GM19239 (cell line): ENCODE data around the gene KCNB1.

ENCODE experiments used
- DNase-seq: peaks from one replicate; pipeline ENCODE4 v3.0.0; 2011; ENCODE audit warnings: low spot score; ENCODE audit not compliant: insufficient read length
- FAIRE-seq: peaks from 2 replicates; lab custom pipeline; 2011; peaks lifted over from hg19 to GRCh38; lab: Jason Lieb, UNC

Gene KCNB1

GRCh38 chr20:49475292-49476015 lies 7.0 kb downstream of the KCNB1 start:
- FAIRE-seq: no peak

GRCh38 chr20:49471397-49471796 lies 11.1 kb downstream of the KCNB1 start:
- no peak for DNase-seq
- FAIRE-seq: no peak

More at GRCh38 chr20:49475292-49476015, 7.0 kb downstream of the KCNB1 start:
- DNase-seq: no peak

DNA sequence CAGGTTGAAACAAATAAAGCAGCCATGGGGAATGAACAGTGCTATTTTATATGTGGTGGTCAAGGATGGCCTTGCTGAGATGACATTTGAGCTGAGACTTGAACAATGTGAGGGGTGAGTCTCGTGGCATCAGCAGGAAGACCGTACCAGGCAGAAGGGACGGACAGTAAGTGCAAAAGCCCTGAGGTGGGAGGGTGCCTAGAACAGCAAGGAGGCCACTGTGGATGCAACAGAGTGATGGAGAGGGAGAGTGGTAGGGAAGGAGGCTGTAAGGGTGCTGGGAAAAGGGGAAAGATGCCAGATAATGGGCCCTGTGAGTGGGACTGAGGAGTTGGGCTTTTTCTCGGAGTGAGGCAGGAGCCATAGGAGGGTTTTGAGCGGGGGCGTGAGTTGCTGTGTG lies 11.5 kb downstream of the KCNB1 start:
- FAIRE-seq (no peak), DNase-seq (no peak)

GRCh38 chr20:49469060-49469459 lies 13.4 kb downstream of the KCNB1 start:
- FAIRE-seq: no peak

GRCh38 chr20:49468412-49468811 lies 14.1 kb downstream of the KCNB1 start:
- DNase-seq (no peak), FAIRE-seq (no peak)

More at GRCh38 chr20:49469060-49469459, 13.4 kb downstream of the KCNB1 start:
- DNase-seq: no peak

DNA sequence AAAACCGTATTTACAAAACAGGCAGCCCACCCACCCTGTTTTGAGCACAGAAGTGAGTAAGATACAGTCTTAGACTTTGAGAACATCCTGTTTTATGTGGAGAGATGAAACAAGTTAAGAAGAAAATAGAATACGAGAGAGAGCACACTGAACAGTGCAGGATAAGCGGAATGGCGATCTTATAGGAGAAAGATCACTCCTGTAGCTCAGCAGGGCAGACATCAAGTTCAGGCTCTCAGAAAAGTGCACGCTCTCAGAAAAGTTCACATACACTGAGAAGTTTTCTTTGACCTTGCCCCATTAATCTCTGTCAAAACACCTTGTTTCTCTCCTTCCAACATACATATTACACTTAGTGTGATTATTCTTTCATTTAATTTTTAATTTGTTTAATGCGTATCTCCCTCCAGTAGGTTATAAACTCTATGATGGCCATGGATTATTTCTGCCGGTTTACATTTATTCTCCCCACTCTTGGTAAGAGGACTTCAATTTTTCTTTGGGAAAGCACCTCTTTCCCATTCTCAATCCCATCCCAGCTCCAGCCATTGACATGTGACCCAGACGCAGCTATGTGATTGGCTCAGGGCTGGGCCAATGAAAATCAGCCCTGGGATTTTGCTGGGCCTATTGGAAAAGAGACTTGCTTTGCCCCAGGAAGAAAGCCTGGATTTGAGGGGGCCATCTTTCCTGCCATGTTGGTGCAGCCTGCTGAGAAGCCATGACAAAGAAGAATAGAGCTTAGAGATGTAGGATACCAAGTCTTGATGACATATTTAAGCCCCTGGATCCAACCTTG lies 16.2 kb downstream of the KCNB1 start:
- FAIRE-seq: no peak
- no peak for DNase-seq

DNA sequence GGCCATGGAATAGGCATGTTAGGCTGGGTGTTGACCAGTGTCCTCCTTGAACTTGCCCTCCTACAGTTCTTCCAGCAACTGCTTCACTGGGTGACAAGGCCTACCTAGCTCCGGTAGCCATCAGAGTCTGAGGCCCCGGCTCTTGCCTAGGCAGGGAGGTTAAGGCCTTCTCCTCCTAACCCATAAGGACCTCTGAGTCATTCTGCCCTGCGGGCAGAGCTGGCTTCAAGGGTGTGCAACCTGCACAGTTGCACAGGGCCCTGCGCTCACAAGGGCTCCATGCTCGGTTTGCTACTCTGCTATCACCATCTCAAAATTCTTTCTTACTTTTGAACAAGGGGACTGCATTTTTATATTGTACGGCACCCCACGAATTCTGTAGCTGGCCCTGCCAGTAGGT lies 17.9 kb downstream of the KCNB1 start:
- FAIRE-seq: no peak
- DNase-seq: no peak

DNA sequence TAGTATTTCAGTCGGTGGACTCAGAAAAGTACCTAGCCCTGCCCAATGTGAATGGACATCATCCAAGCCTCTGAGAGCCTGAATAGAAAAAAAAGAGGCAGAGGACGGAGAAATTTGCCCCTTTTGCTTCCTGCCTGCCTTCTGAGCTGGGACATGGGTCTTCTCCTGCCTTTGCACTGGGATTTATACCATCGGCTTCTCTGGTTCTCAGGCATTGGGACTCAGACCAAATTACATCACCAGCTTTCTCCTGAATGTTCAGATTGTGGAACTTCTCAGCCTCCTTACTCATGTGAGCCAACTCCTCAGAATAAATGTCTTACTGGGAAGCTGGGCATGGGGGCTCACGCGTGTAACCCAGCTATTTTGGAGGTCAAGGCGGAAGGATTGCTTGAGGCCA lies 19.8 kb downstream of the KCNB1 start:
- DNase-seq (no peak), FAIRE-seq (no peak)

- DNase-seq (no peak), FAIRE-seq (no peak)
These were observed 20.4 kb downstream of the KCNB1 start for GRCh38 chr20:49461894-49462620.

DNA sequence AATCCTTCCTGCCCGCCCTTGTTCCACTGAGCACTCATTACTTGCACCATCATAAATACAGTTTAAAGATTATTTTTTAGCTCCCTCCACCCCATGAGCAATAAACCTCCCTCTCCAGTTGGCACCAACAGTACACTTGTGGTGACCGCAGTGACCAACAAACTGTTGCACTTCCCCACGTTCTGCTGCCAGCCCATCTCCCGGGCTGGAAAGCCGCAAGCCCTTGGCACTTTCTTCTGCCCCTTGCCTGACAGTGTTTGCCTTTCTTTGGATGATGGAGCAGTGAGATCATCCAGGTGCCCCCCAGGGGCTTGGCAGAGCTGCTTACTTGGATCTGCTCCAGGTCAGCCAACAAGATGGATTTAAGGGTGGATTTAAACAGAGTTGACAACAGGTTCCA lies 21.6 kb downstream of the KCNB1 start:
- no peak for FAIRE-seq
- DNase-seq: no peak

DNA sequence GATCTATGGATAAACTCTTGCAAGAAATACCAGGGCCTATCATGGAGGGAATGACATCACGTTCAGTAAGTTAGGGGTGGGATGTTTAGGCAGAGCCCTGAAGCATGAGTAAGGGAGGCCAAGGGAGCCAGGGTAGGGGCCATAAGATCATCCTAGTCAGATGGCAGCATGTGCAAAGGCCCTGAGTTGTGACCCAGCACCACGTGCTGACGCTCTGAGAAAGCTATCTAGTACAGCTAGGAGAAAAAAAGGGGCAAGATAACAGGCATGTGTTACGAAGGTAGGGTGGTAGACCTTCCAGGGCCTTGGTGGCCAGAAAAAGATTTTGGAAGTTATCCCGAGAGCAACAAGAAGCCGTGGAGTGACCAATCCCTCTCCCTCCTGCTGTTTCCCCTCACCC lies 22.3 kb downstream of the KCNB1 start:
- no peak for DNase-seq
- no peak for FAIRE-seq

DNA sequence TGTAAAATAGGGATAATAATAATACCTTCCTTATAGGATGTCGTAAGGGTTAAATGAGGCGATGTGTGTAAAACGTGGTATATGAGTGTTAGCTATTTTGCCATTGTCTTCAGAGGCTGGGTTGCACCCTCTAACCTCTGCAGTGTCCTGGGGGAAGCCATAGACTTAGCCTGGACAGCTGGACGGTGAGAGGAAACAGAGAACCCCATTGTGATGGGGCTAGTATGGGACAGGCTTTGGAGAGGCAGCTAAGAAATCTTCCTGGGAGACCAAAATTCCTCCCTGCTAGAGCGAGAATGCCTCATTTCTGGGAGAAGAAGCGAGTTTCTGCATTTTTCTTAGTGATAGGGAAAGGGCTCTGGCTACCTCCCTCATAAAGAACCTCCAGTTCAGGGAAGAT lies 22.8 kb downstream of the KCNB1 start:
- DNase-seq (no peak), FAIRE-seq (no peak)

DNA sequence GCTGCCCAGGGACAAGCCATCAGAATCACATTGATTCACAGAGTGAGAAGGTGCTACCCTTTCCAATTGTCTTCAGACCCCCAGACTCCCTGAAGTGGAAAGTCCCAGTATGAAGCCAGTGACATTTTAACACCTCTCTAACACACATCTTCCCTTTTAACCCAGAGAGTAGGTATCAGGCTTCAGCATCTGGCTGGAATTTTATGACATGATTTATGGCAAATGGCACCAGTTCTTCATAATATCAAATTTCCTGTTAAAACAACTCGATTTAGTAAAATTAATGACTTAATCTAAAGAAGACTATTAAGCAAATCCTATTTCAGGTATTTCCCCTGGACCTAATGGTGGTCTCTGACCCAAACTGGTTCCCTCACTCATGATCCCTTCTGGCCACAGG lies 25.0 kb downstream of the KCNB1 start:
- no peak for DNase-seq
- no peak for FAIRE-seq

GRCh38 chr20:49456646-49457045 lies 25.8 kb downstream of the KCNB1 start:
- FAIRE-seq (no peak), DNase-seq (no peak)

DNA sequence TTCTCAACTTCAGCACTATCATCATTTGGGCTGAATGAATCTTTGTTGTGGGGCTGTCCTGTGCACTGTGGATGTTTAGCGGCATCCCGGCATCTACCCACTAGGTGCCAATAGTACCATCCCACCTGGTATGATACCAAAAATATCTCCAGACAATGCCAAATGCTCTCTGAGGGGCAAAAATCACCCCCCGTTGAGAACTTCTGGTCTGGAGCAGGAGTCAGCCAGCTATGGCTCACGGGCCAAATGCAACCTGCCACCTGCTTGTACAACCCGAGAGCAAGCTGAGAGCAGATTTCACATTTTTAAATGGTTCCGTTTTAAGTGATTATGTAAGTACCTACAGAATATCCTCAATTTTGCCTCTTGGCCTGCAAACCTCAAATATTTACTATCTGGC lies 26.8 kb downstream of the KCNB1 start:
- DNase-seq (no peak), FAIRE-seq (no peak)

- DNase-seq (no peak), FAIRE-seq (no peak)
These were observed 30.4 kb downstream of the KCNB1 start for GRCh38 chr20:49452011-49452482.

GRCh38 chr20:49450281-49450721 lies 32.2 kb downstream of the KCNB1 start:
- DNase-seq (no peak), FAIRE-seq (no peak)

DNA sequence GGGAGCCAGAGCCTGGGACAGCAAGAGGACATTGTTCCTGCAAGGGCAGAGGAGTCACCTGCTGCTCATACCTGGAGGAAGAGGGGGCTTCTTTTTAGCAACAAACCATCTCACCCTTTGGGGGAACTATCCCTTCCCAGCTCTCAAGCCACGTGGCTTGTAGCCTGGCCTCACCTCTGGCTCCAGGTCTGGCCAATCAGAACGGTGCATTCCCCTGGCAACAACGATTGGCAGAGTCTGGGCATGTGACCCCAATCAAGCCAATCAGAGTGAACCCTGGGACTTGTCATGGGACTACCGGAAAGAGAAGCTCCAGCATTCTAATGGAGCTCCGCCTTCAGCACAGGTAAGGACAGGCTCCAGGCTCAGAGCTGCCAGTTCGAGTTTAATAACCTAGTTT lies 33.6 kb downstream of the KCNB1 start:
- no peak for FAIRE-seq
- DNase-seq: no peak

- FAIRE-seq (no peak), DNase-seq (no peak)
These were observed 34.3 kb downstream of the KCNB1 start for GRCh38 chr20:49447946-49448809.

GRCh38 chr20:49447364-49447763 lies 35.1 kb downstream of the KCNB1 start:
- no peak for FAIRE-seq
- DNase-seq: no peak
